K562 (cell line): ENCODE measurements around the gene CHD6. TPM values are rescaled to one million over a fixed set of nuclear protein-coding genes. Genes with fewer than 3 reads are reported as not detected.

ENCODE experiments used
- ATAC-seq: fragments of 200-7000 bp; cut with Tn5 transposase; 3 replicates; pipeline ENCODE4 v1.9.1; 2020; ENCODE audit warnings: moderate library complexity
- BruUV-seq: library from RNA; stranded (reverse); fragments of 400-500 nt; replicated peaks from 2 replicates; lab custom pipeline; 2021; lab: Mats Ljungman, UMichigan
- CTCF ChIA-PET: fragments of 300-600 bp; formaldehyde crosslinking; extraction: SDS; loops from one replicate; lab custom pipeline; 2021; ENCODE audit warnings: low intra/inter-chr PET ratio; lab: Yijun Ruan, JAX
- POLR2A ChIA-PET: fragments of 300-600, 350-650 bp; sonication (Branson Sonifier 250); formaldehyde crosslinking; extraction: SDS; loops from one replicate; lab custom pipeline; 2021; ENCODE audit warnings: antibody characterized with exemption, inconsistent platforms; lab: Yijun Ruan, JAX
- DNase-seq, 4 experiments: peaks; one replicate each; pipeline versions ENCODE4 v3.0.0 to v3.0.0-alpha.2; 2011 to 2018; ENCODE audit warnings: low spot score in 3 of 4, mixed read lengths in 3 of 4; ENCODE audit errors: extremely low read depth in 1 of 4
- FAIRE-seq: peaks from 2 replicates; lab custom pipeline; 2011; peaks lifted over from hg19 to GRCh38; lab: Jason Lieb, UNC
- H2AFZ ChIP-seq: 2 replicates; pipeline ENCODE4 v1.6.0; 2011; ENCODE audit warnings: low read depth, low read length, control low read depth, inconsistent platforms
- H3K27ac ChIP-seq: fragments of 200-600 bp; 3 replicates; pipeline ENCODE4 v1.8.0; 2011; ENCODE audit warnings: low read depth, mild to moderate bottlenecking, control low read depth, inconsistent platforms, low read length, moderate library complexity, mixed read lengths; ENCODE audit errors: extremely low read depth
- H3K27me3 ChIP-seq, 2 experiments: fragments of 300-600 bp in 1 of 2; 2 replicates in 1 of 2; 3 replicates in 1 of 2; pipeline versions ENCODE4 v1.6.0 to v1.8.0; 2011; ENCODE audit warnings: inconsistent platforms in 2 of 2, low read length in 2 of 2, mild to moderate bottlenecking in 1 of 2, mixed read lengths in 1 of 2, moderate library complexity in 1 of 2; ENCODE audit not compliant: control insufficient read depth in 2 of 2, insufficient read depth in 2 of 2
- H3K36me3 ChIP-seq: fragments of 300-600 bp; 3 replicates; pipeline ENCODE4 v1.8.0; 2011; ENCODE audit warnings: mild to moderate bottlenecking, low read length, inconsistent platforms; ENCODE audit not compliant: control insufficient read depth, insufficient read depth
- H3K4me1 ChIP-seq, 2 experiments: fragments of 200-600 bp in 1 of 2; replicated peaks in 1 of 2; 2 replicates in 1 of 2; 3 replicates in 1 of 2; pipeline versions ENCODE4 v1.5.1 to v1.8.0; 2011; ENCODE audit warnings: inconsistent platforms in 2 of 2, low read length in 2 of 2, mild to moderate bottlenecking in 1 of 2, mixed read lengths in 1 of 2, moderate library complexity in 1 of 2; ENCODE audit not compliant: control insufficient read depth in 2 of 2, insufficient read depth in 2 of 2
- H3K4me2 ChIP-seq: 2 replicates; pipeline ENCODE4 v1.6.1; 2011; ENCODE audit warnings: low read length, control low read depth, inconsistent platforms, mixed read lengths; ENCODE audit not compliant: insufficient read depth
- H3K4me3 ChIP-seq: fragments of 200-600 bp; sonication (generic), shearing (Covaris generic); 2 replicates; pipeline ENCODE4 v1.5.1; 2016; ENCODE audit warnings: control low read depth, inconsistent platforms
- H3K79me2 ChIP-seq: fragments of 200-600 bp; 3 replicates; pipeline ENCODE4 v1.8.0; 2011; ENCODE audit warnings: low read length, inconsistent platforms; ENCODE audit not compliant: control insufficient read depth, insufficient read depth
- H3K9ac ChIP-seq, 2 experiments: 2 replicates each; pipeline versions ENCODE4 v1.6.0 to v1.6.1; 2011; ENCODE audit warnings: low read depth in 2 of 2, low read length in 2 of 2, control low read depth in 1 of 2, inconsistent platforms in 1 of 2, mild to moderate bottlenecking in 1 of 2, mixed read lengths in 1 of 2; ENCODE audit not compliant: insufficient read depth in 1 of 2
- H3K9me1 ChIP-seq: one replicate; pipeline ENCODE4 v1.6.0; 2011; ENCODE audit warnings: inconsistent platforms, mild to moderate bottlenecking, low read length, moderate library complexity; ENCODE audit not compliant: control insufficient read depth, insufficient read depth
- H3K9me3 ChIP-seq: replicated peaks from 2 replicates; pipeline ENCODE4 v1.5.1; 2011; ENCODE audit warnings: low read depth, low read length, inconsistent platforms; ENCODE audit not compliant: control insufficient read depth, insufficient read depth
- H4K20me1 ChIP-seq: replicated peaks from 2 replicates; pipeline ENCODE4 v1.6.1; 2011; ENCODE audit warnings: low read length, inconsistent platforms, mixed read lengths; ENCODE audit not compliant: control insufficient read depth, insufficient read depth
- CBX8 ChIP-seq: fragments of 200-600 bp; sonication (generic); IDR thresholded peaks from 2 replicates; pipeline ENCODE4 v1.6.1; 2012; ENCODE audit warnings: borderline replicate concordance, mixed run types, low read depth, mild to moderate bottlenecking, moderate library complexity, mixed read lengths, low read length, control low read depth, inconsistent platforms; ENCODE audit not compliant: poor library complexity, severe bottlenecking; ENCODE audit errors: extremely low read depth
- CXXC5 ChIP-seq: fragments of 250-450 bp; sonication (Bioruptor Pico); IDR thresholded peaks from 2 replicates; pipeline ENCODE4 v1.8.0; 2022; ENCODE audit warnings: inconsistent platforms, mild to moderate bottlenecking, moderate library complexity
- FOXJ2 ChIP-seq: fragments of 200-800 bp; sonication (Bioruptor generic); IDR thresholded peaks from 2 replicates; pipeline ENCODE4 v1.6.1; 2016; ENCODE audit warnings: missing genetic modification characterization, missing compliant biosample characterization
- ILK ChIP-seq: fragments of 450-650 bp; IDR thresholded peaks from 2 replicates; pipeline ENCODE4 v1.6.1; 2016; ENCODE audit warnings: missing genetic modification characterization, low read depth, mild to moderate bottlenecking, missing compliant biosample characterization, moderate library complexity, borderline replicate concordance
- KLF1 ChIP-seq: fragments of 450-650 bp; IDR thresholded peaks from 2 replicates; pipeline ENCODE4 v1.6.1; 2016; ENCODE audit warnings: missing genetic modification characterization, missing compliant biosample characterization
- PHF21A ChIP-seq: fragments of 450-650 bp; IDR thresholded peaks from 2 replicates; pipeline ENCODE4 v1.6.1; 2017; ENCODE audit warnings: low read depth, borderline replicate concordance
- RFX1 ChIP-seq: fragments of 450-650 bp; IDR thresholded peaks from 2 replicates; pipeline ENCODE4 v1.6.1; 2016; ENCODE audit warnings: mild to moderate bottlenecking, moderate library complexity
- SLC30A9 ChIP-seq: fragments of 250-450 bp; sonication (Bioruptor Pico); IDR thresholded peaks from 2 replicates; pipeline ENCODE4 v1.8.0; 2022; ENCODE audit warnings: mild to moderate bottlenecking, moderate library complexity
- SMARCC2 ChIP-seq: fragments of 450-650 bp; IDR thresholded peaks from 2 replicates; pipeline ENCODE4 v1.6.1; 2017; ENCODE audit warnings: antibody characterized with exemption, moderate library complexity, mild to moderate bottlenecking, low read depth
- STAT5A ChIP-seq: IDR thresholded peaks from 2 replicates; pipeline ENCODE4 v1.6.1; 2012; ENCODE audit warnings: low read length, inconsistent platforms, borderline replicate concordance
- TEAD2 ChIP-seq: fragments of 450-650 bp; IDR thresholded peaks from 2 replicates; pipeline ENCODE4 v1.6.1; 2016; ENCODE audit warnings: missing genetic modification characterization, control low read depth, missing compliant biosample characterization
- ZNF140 ChIP-seq: fragments of 250-450 bp; sonication (Bioruptor Pico); IDR thresholded peaks from 2 replicates; pipeline ENCODE4 v1.8.0; 2021; ENCODE audit warnings: moderate library complexity, mild to moderate bottlenecking, inconsistent platforms
- ZNF41 ChIP-seq: fragments of 250-450 bp; sonication (Bioruptor Pico); conservative IDR thresholded peaks from 2 replicates; pipeline ENCODE4 v1.4.0; 2020; ENCODE audit warnings: mild to moderate bottlenecking
- ZNF445 ChIP-seq: fragments of 250-450 bp; sonication (Bioruptor Pico); IDR thresholded peaks from 2 replicates; pipeline ENCODE4 v1.4.0; 2020; ENCODE audit warnings: low read depth, mild to moderate bottlenecking, moderate library complexity
- in situ Hi-C: fragments of 300-500 bp; cut with MboI; formaldehyde crosslinking; loops from 4 replicates; pipeline ENCODE4 v1.15.0; 2018; ENCODE audit warnings: inconsistent platforms, mixed read lengths
- intact Hi-C: fragments of 100-400 bp; cut with micrococcal nuclease; formaldehyde crosslinking; loops from 2 replicates; pipeline ENCODE4 v1.14.2; 2022
- polyA plus RNA-seq, 8 experiments: library from polyadenylated mRNA; depleted of rRNA in 4 of 8; stranded (reverse) in 5 of 8; unstranded in 3 of 8; fragments of >200 nt; fragmentation: Nextera tagmentation in 2 of 8; fragmentation: Illumina TruSeq in 1 of 8; extraction: Ambion mirVana in 2 of 8; extraction: Trizol in 1 of 8; gene quantifications; 2 replicates each; pipeline versions ENCODE4 v1.2.1 to v1.2.3, GENCODE V29; 2011 to 2014; ENCODE audit warnings: inconsistent platforms in 1 of 8, missing spikeins in 1 of 8
- total RNA-seq, 7 experiments: library from RNA; depleted of rRNA in 6 of 7; stranded (reverse); fragments of >200 nt in 6 of 7; fragmentation: Illumina TruSeq in 2 of 7; extraction: Trizol in 2 of 7; gene quantifications; 2 replicates each; pipeline versions ENCODE4 v1.2.1 to v1.2.3, GENCODE V29; 2011 to 2021; ENCODE audit warnings: low replicate concordance in 1 of 7
- TF ChIP-seq, protein P1 (sequence below): fragments of 450-650 bp; IDR thresholded peaks from 2 replicates; pipeline ENCODE4 v1.6.1; 2017; ENCODE audit warnings: mild to moderate bottlenecking, moderate library complexity
- TF ChIP-seq, protein P2 (sequence below): IDR thresholded peaks from 2 replicates; pipeline ENCODE4 v1.6.1; 2011; ENCODE audit not compliant: insufficient read length; ENCODE audit errors: extremely low read depth
- TF ChIP-seq, protein P3 (sequence below): fragments of 450-650 bp; IDR thresholded peaks from 2 replicates; pipeline ENCODE4 v1.7.1; 2018; ENCODE audit warnings: mild to moderate bottlenecking, low read depth; ENCODE audit not compliant: partially characterized antibody
- TF ChIP-seq, protein P4 (sequence below): fragments of 450-650 bp; IDR thresholded peaks from 2 replicates; pipeline ENCODE4 v1.6.1; 2017; ENCODE audit warnings: antibody characterized with exemption

Gene CHD6
- total and polyA plus RNA-seq, 9 of the 15 experiments (the other 6 are each of a cell fraction or from before 2014, with no cell fraction given): 3.9 to 24.2 (median 12.8) TPM

DNA sequence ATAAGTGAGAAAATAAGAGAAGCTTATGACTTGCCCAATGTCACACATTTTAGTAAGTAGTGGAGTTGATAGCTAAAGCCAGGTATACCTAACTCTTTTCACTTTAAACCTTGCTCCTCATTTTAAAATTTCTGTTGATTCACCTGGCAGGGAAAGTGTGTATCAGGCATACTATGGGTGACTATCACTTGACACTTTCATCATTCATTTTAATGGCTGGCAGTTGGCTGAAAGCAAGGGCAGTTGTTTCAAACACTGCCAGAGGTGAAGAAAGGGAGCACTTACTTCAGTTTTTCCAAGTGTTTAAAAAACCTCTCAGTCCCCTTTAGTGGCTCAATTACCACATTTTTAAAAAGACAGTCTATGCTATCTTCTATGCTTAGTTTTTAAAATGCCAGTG is 173.4 kb downstream of the CHD6 start:
- in situ Hi-C loops: no loop called here
- Histone ChIP-seq H3K9me3 (no peaks in the 10 kb centered on the region), H3K4me2 (no peak overlapping the region), H4K20me1 (no peaks in the 10 kb centered on the region), H3K9me1 (no peaks in the 10 kb centered on the region), H3K27ac (no peak overlapping the region), H3K36me3 (peaks cover 65% of the 10 kb centered on the region), H3K9ac (no peak overlapping the region), H3K27me3 (no peaks in the 10 kb centered on the region), H3K79me2 (no peaks in the 10 kb centered on the region), H3K4me1 (no peaks in the 10 kb centered on the region), H2AFZ (no peak overlapping the region), H3K4me3 (no peak overlapping the region)
- ATAC-seq (no peak), DNase-seq (no peak), FAIRE-seq (no peak)
- CTCF ChIA-PET: no interaction called here
- intact Hi-C loops: no loop called here
- POLR2A ChIA-PET: interaction anchor here (0.6 to 1.0 kb wide), 2 partner anchors 10 to 12 kb away, joined by 3 read pairs; no protein-coding TSS in a partner anchor
- BruUV-seq: no TSS peak
- TF ChIP-seq SLC30A9 (CRISPR knock-in tag): no peak
- TF ChIP-seq KLF1 (tag): no peak
- TF ChIP-seq, protein P1, sequence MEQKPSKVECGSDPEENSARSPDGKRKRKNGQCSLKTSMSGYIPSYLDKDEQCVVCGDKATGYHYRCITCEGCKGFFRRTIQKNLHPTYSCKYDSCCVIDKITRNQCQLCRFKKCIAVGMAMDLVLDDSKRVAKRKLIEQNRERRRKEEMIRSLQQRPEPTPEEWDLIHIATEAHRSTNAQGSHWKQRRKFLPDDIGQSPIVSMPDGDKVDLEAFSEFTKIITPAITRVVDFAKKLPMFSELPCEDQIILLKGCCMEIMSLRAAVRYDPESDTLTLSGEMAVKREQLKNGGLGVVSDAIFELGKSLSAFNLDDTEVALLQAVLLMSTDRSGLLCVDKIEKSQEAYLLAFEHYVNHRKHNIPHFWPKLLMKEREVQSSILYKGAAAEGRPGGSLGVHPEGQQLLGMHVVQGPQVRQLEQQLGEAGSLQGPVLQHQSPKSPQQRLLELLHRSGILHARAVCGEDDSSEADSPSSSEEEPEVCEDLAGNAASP: no peak
- no peak for TF ChIP-seq RFX1
- TF ChIP-seq, protein P2, sequence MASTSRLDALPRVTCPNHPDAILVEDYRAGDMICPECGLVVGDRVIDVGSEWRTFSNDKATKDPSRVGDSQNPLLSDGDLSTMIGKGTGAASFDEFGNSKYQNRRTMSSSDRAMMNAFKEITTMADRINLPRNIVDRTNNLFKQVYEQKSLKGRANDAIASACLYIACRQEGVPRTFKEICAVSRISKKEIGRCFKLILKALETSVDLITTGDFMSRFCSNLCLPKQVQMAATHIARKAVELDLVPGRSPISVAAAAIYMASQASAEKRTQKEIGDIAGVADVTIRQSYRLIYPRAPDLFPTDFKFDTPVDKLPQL: no peak
- no peak for TF ChIP-seq TEAD2 (tag)
- TF ChIP-seq PHF21A: no peak
- no peak for TF ChIP-seq SMARCC2
- TF ChIP-seq, protein P3, sequence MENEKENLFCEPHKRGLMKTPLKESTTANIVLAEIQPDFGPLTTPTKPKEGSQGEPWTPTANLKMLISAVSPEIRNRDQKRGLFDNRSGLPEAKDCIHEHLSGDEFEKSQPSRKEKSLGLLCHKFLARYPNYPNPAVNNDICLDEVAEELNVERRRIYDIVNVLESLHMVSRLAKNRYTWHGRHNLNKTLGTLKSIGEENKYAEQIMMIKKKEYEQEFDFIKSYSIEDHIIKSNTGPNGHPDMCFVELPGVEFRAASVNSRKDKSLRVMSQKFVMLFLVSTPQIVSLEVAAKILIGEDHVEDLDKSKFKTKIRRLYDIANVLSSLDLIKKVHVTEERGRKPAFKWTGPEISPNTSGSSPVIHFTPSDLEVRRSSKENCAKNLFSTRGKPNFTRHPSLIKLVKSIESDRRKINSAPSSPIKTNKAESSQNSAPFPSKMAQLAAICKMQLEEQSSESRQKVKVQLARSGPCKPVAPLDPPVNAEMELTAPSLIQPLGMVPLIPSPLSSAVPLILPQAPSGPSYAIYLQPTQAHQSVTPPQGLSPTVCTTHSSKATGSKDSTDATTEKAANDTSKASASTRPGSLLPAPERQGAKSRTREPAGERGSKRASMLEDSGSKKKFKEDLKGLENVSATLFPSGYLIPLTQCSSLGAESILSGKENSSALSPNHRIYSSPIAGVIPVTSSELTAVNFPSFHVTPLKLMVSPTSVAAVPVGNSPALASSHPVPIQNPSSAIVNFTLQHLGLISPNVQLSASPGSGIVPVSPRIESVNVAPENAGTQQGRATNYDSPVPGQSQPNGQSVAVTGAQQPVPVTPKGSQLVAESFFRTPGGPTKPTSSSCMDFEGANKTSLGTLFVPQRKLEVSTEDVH: no peak
- TF ChIP-seq ILK (tag): no peak
- no peak for TF ChIP-seq ZNF140 (CRISPR knock-in tag)
- TF ChIP-seq CBX8: no peak
- TF ChIP-seq FOXJ2 (tag): no peak
- no peak for TF ChIP-seq ZNF445
- no peak for TF ChIP-seq STAT5A
- TF ChIP-seq, protein P4, sequence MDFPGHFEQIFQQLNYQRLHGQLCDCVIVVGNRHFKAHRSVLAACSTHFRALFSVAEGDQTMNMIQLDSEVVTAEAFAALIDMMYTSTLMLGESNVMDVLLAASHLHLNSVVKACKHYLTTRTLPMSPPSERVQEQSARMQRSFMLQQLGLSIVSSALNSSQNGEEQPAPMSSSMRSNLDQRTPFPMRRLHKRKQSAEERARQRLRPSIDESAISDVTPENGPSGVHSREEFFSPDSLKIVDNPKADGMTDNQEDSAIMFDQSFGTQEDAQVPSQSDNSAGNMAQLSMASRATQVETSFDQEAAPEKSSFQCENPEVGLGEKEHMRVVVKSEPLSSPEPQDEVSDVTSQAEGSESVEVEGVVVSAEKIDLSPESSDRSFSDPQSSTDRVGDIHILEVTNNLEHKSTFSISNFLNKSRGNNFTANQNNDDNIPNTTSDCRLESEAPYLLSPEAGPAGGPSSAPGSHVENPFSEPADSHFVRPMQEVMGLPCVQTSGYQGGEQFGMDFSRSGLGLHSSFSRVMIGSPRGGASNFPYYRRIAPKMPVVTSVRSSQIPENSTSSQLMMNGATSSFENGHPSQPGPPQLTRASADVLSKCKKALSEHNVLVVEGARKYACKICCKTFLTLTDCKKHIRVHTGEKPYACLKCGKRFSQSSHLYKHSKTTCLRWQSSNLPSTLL: no peak
- TF ChIP-seq CXXC5: no peak
- no peak for TF ChIP-seq ZNF41 (CRISPR knock-in tag)
